ENCODE data around the gene PRKCH.

PRKCH gene

DNA sequence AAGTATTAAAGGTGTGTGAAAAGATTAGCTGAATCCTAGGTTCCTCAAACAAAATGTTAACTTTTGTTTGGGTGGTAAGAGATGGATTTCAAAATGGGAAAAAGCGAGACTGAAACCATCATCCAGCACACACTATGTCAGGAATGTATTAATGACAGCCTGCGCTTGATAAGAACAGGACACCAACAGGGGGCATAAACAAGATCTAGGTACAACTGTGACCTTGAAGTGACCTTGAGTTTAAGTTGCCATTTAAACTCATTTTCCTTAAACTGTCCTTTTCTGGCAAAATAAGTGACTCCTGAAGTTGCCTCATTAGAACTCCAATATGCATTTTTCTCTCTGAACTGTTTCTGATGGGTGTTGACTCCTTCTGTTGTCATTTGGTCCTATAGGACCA, 17.1 kb downstream of the PRKCH start:
- no peak for DNase-seq

DNA sequence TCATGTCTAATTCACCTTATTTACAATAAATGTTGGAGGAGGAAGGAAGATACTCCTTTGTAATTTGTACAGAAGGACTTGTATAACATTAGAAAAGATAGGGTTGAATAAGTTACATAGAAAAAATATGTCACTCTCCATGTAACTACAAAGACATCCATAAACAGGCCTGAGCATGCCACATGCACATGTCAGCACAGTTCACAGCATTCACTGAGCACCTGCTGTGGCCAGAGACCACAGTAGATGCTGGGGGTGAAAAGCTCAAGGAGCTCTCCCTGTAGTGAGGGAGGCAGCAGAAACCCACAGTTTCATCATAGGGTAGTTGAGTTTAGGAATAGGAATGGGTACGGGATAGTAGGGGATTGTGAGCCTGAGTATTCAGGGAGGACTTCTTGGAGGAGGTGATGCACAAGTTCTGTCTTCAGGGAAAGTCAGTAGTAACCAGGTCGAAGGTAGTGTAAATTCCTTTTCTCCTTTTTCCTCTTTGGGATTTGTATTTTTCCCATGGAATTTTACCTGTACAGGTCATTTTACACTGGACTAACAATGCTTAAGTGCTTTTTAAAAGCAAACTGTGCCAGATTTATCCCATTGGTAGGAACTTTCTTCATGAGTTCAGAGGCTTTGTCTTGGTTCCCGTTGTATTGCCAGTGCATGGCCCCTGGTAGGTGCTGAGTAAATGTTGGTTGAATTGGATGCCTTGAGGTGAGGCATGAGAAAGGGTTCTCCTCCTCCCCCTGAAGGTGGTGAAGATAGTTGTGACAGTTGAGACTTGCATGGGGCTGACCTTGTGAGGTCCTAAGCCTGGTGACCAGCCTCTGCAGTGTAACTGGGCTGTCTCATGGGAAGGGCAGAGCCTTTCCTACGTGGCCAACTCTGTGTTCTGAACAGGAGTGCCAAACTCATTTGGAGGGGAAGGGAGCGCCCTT, 20.2 kb downstream of the PRKCH start:
- no peak for DNase-seq

GRCh38 chr14:61342486-61342885, 21.1 kb downstream of the PRKCH start:
- no peak for DNase-seq

GRCh38 chr14:61342932-61343331, 21.6 kb downstream of the PRKCH start:
- DNase-seq: no peak

DNA sequence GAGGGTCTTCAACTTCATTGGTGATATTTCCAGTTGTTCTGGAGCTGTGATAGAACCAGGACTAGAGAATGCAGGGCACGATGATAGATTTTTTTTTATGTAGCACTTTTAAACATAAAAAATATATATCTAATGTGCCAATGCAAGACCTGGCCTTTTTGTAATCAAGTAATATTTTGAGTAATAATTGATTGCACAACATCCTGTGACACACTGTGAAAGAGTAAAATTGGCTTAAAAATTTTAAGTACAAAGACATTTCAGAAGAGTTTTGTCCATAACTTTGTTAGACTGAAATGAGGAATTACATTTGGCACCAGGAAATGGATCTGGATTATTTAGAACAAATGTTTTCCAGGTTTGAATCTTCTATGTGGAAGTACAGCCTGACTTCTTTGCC, 22.1 kb downstream of the PRKCH start:
- no peak for DNase-seq

DNA sequence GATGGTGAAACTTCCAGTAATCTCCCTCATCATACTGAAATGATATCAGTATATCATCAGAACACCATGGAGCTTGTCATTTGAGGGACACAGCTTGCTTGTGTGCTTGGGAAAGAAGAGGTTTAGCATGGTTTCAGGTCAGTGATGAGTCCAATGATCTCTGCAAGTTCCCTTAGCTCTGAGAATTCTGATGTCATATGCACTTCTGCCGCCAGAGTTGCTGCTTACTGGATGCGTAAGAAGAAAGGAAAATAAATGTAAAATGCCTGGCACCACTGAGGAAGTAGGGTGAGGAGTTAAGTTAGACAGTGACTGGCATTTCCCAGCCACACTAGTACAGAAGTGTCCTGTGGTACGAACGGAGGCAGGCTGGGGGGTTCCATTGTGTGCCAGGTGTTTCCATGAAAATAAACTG, 22.6 kb downstream of the PRKCH start:
- no peak for DNase-seq

- DNase-seq: no peak
Measured at GRCh38 chr14:61344437-61345150, 23.2 kb downstream of the PRKCH start.

DNA sequence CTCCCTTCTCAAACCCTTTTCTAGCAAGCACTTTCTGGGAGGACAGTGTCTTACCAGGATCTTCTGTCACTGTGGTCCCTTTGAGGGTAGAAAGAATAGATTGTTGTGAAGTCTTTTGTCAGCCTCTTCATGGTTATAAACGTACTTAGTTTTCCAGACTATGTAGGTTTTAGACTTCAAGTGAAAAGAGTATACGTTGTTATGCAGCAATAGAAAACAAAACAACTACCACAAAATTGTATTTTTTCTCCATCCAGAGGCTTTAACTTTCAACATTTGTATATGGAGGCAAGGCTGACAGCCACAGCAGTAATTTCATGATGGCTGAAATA, 23.7 kb downstream of the PRKCH start:
- no peak for DNase-seq

- DNase-seq: no peak
Measured at GRCh38 chr14:61346221-61346620, 24.8 kb downstream of the PRKCH start.

DNA sequence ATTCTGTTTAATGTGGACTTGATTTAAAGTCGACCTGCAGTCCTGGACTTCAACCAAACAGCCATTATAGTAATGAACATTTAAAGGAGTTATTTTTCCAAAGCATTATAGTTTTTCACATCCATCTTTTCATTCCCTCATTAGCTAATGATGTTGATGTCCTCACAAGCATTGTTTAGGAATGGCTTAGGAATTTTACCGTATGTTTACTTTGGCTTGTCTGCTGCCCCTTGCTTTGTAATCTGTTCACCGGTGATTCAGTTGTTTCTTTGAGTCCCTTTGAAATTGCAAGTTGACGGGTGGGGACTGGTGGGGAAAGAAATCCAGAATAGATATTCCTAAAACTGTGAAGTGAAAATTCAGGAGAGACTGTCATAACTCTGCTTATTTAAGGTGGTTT, 25.4 kb downstream of the PRKCH start:
- DNase-seq: no peak

DNA sequence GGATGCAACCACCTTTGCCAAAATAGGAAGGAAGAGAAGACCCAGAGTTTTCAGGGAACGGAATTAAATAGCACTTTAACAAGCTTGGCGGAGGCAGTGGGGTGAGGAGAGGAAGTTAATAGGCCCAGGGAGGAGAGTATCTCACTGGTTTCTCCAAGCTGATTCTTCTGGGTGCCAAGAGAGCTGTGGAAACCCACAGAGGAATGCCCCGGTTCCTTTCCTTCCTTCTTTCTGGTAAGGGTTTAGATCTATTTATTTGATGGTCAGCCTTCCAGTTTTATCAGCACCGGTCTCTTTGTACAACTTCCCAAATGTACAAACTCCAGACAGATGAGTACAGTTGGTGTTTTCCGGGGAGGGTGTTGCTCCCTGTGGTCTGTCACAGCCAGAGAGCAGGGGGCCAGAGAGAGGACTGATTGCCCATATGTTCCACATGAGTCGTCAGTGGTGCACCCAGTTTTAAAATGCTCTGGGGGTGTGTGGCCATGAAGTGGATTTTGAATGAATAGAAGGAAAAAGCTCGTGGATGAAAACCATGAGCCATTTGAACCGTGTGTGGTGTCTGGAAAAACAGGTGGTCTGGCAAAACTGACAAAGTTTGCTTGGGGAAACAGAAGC, 26.6 kb downstream of the PRKCH start:
- no peak for DNase-seq

DNA sequence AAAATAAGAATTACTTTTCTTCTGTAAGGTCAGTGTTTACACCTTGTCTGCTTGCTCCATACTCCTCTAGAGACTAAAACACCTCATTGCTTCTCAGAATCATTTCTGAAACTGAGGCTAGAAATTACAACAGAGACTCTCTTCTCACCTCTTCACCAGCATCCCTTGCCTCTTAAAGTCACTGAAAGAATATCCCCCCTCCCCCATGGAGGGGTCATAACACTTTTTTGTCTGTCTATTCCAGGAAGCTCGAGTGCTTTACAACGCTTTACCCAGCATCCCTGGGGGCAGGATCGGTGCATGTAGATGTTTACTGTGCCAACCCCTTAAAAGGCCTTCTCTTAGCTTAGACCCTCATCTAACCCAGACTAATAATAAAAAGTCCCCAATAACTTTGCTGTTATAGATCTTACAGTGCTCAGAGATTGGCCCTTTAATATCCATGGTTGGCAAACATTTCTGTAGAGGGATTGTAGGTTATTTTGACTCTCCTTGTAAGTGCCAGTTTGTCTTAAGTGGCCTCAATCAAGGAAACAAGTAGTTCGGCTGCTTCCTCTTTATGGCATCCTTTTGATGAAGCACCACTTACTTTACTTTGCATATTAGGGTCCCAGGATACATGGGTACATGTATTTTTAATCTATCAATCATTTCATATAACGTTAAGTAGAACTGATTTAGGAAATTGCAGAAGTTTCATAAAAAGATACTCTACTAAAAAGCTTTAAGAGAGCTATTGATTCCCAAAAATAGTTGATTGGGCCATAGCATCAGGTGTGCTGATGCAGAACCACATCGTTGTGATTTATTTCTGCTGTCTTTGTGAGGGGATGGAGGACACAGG, 29.3 kb downstream of the PRKCH start:
- no peak for DNase-seq

- DNase-seq: no peak
Measured at GRCh38 chr14:61351477-61351876, 30.1 kb downstream of the PRKCH start.

DNA sequence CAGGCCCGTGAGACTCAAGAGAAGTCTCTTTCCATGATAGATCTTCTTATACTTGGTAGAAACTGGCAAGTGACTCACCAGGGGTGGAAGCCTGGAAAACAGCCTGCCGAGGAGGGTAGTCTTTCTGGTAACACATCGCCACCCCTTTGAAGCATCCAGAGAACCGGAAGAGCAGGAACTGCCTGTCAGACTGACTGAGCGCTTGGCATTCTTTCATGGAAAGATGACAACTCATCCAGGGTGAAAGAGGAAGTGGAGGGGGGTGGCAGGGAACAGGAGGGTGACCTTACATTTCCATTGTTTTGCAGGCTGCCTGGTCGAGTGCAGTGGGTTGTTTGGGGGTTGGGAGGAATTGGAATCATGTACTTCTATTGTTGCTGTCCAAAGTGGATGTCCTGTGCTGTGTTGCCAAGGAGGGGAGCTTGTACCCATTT, 34.5 kb downstream of the PRKCH start:
- DNase-seq: no peak

DNA sequence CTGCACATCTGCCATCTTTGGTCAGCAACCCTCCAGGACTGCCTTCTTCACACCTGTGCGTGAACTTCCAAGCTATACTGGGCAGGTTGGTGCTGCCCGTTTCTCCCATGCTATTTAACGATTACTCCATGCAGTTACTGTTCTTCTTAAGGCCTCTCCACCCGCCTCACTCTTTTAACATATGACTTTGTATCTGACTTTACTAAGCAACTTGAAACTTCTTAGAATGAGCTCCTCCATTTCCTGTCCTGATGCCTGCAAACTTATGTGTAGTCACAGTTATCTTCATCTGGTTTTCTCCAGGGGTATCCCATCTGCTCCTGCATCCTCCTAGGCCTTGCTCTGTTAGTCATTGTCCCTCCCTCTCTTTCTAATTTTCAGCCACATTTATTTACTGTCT, 35.7 kb downstream of the PRKCH start:
- DNase-seq: no peak

- DNase-seq: no peak
Measured at GRCh38 chr14:61358554-61359226, 37.3 kb downstream of the PRKCH start.

- DNase-seq: no peak
Measured at GRCh38 chr14:61360796-61361525, 39.6 kb downstream of the PRKCH start.

DNA sequence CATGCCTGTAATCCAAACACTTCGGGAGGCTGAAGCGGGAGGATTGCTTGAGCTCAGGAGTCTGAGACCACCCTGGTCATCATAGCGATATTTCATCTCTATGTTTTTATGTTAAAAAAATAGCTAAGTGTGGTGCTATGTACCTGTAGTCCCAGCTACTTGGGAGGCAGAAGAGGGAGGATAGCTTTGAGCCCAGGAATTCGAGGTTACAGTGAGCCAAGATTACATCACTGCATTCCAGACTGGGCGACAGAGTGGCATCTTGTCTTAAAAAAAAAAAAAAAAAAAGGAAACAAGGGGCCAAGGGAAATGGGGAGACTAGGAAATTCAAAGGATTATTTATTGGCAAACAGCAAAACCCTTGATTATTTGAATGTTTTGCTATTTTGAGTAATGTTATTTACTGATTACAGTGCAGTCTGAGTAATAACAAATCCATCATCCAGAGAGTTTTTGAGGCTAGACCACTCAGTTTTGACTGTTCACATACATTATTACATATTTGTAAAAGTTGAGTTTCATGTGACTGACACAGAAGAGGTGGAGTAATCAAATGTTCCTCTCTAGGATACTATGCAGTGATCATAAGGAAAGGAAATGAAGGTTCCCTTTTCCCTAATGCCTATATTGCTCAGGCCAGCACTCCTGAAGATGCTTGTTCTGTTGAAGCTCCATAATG, 40.8 kb downstream of the PRKCH start:
- no peak for DNase-seq

GRCh38 chr14:61364243-61364642, 42.9 kb downstream of the PRKCH start:
- DNase-seq: no peak

DNA sequence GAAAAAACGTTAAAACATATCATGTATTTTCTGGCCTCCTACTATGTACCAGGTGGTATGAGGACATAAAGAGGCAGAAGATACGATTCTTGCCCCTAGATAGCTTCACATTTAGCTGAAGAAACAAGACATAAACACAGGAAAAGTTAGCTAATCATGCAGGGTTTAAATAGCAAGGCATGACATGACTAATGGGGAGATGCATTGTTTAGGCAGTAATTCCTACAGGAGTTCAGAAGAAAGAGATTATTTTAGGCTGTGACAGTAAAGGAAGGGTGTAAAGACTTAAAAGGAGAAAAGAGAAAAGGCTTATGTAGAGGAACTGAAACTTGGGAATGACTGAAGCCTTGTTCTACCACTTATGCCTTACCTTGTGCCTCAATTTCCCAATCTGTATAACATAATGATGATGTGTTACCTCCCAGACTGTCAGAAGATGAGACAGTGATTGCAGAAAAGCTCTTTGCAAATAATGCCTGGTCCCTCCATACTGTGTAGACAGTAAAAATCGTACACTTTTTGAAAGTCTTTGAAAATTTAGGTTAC, 44.4 kb downstream of the PRKCH start:
- no peak for DNase-seq
